ENCODE results near the gene ISLR. TPM values are rescaled to one million over a fixed set of nuclear protein-coding genes. Genes with fewer than 3 reads are reported as not detected.
A peak's percentile ranks its signal among the peaks of the same experiment; 100 is the strongest.

ISLR gene
- total RNA-seq, 2 donors from 2014 or later, result 36.5 to 70.7 TPM

- Histone ChIP-seq H3K4me3 (no peak overlapping the region), H3K36me3 (no peaks in the 10 kb centered on the region), H3K27me3 (replicated peaks; ENCODE audit: insufficient read depth) (no peaks in the 10 kb centered on the region), H3K27ac (no peak overlapping the region), H3K9me3 (no peaks in the 10 kb centered on the region), H3K4me1 (replicated peaks) (no peaks in the 10 kb centered on the region)
- intact Hi-C loops (cut with DNase I), result no loop called here
- peak; percentile 52 for DNase-seq (ENCODE audit: low spot score)
- TF ChIP-seq POLR2AphosphoS5 (IDR thresholded peaks at IDR 0.05), result peak; percentile 13
- TF ChIP-seq, protein P1, sequence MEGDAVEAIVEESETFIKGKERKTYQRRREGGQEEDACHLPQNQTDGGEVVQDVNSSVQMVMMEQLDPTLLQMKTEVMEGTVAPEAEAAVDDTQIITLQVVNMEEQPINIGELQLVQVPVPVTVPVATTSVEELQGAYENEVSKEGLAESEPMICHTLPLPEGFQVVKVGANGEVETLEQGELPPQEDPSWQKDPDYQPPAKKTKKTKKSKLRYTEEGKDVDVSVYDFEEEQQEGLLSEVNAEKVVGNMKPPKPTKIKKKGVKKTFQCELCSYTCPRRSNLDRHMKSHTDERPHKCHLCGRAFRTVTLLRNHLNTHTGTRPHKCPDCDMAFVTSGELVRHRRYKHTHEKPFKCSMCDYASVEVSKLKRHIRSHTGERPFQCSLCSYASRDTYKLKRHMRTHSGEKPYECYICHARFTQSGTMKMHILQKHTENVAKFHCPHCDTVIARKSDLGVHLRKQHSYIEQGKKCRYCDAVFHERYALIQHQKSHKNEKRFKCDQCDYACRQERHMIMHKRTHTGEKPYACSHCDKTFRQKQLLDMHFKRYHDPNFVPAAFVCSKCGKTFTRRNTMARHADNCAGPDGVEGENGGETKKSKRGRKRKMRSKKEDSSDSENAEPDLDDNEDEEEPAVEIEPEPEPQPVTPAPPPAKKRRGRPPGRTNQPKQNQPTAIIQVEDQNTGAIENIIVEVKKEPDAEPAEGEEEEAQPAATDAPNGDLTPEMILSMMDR (IDR thresholded peaks at IDR 0.05), result no peak
- no peak for TF ChIP-seq POLR2A (IDR thresholded peaks at IDR 0.05)
- 8% methylated on average over 1 of the region's 1 CpG for WGBS
These were observed 26.9 kb downstream of the ISLR start for GRCh38 chr15:74200412-74200815.

- H3K9me3 ChIP-seq, result no peaks in the 10 kb centered on the region
- H3K4me1 ChIP-seq (replicated peaks), result no peaks in the 10 kb centered on the region
- H3K27ac ChIP-seq, result no peak overlapping the region
- H3K27me3 ChIP-seq (replicated peaks; ENCODE audit: insufficient read depth), result no peaks in the 10 kb centered on the region
- H3K4me3 ChIP-seq, result no peak overlapping the region
- TF ChIP-seq POLR2A (IDR thresholded peaks at IDR 0.05) (no peak), POLR2AphosphoS5 (IDR thresholded peaks at IDR 0.05) (no peak)
- TF ChIP-seq, protein P1 (IDR thresholded peaks at IDR 0.05), result no peak
- 63% methylated on average over 8 of the region's 8 CpGs for WGBS
- DNase-seq (ENCODE audit: low spot score), result no peak
- intact Hi-C loops (cut with DNase I), result no loop called here
- H3K36me3 ChIP-seq, result no peaks in the 10 kb centered on the region
These were observed 27.4 kb downstream of the ISLR start for GRCh38 chr15:74200871-74201419.

DNA sequence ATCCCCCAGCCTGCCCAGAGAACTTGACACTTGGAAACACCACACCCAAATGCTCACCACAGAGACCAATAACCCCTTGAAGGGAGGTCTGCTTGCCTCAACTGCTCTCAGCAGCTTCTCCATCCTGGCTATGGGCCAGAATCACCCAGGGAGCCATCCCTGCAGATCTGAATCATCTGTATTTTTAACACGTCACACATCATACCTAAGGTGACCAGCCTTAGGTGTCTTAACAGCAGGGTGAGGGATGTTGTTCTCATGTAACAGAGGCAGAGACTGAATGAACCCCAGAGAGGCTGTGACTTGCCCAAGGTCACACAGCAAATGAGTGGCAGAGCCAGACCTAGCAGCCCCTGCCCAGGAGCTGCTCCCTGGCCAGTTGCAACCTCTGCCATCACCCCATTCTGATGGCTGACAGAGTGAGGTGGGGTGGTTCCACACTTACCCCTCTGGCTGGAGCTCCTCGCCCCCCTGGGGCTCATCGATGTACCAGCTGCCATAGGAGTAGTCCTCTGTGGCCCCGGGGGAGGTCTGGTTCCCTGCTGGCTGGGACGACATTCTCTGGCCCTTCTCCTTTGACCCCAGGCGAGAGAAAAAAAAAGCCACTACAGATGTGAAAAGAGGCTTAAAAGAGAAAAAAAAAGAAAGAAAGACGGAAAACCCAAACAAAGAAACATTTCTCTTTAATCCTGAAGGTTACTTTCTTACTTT lies 28.4 kb downstream of the ISLR start:
- DNase-seq (ENCODE audit: low spot score), result no peak
- Histone ChIP-seq H3K36me3 (no peaks in the 10 kb centered on the region), H3K27ac (peak overlapping the region in 1 of 2 donors; percentile 15), H3K9me3 (no peaks in the 10 kb centered on the region), H3K4me3 (no peak overlapping the region), H3K27me3 (replicated peaks; ENCODE audit: insufficient read depth) (peaks cover 2% of the 10 kb centered on the region), H3K4me1 (replicated peaks) (no peaks in the 10 kb centered on the region)
- TF ChIP-seq POLR2AphosphoS5 (IDR thresholded peaks at IDR 0.05) (no peak), POLR2A (IDR thresholded peaks at IDR 0.05) (no peak)
- TF ChIP-seq, protein P1 (IDR thresholded peaks at IDR 0.05), result no peak
- WGBS, result 45% methylated on average over 7 of the region's 7 CpGs
- intact Hi-C loops (cut with DNase I), result no loop called here

- Histone ChIP-seq H3K27ac (peak within 1 kb of the TSS in 1 of 2 donors; percentile 15), H3K4me3 (no peak within 1 kb of the TSS), H3K9me3 (no peaks in the 10 kb centered on the region), H3K4me1 (replicated peaks) (no peaks in the 10 kb centered on the region), H3K36me3 (no peaks in the 10 kb centered on the region), H3K27me3 (replicated peaks; ENCODE audit: insufficient read depth) (peaks cover 2% of the 10 kb centered on the region)
- intact Hi-C loops (cut with DNase I), result no loop called here
- WGBS, result 40% methylated on average over 26 of the region's 26 CpGs
- DNase-seq (ENCODE audit: low spot score), result no peak
- TF ChIP-seq POLR2AphosphoS5 (IDR thresholded peaks at IDR 0.05) (no peak), POLR2A (IDR thresholded peaks at IDR 0.05) (no peak)
- TF ChIP-seq, protein P1 (IDR thresholded peaks at IDR 0.05), result no peak
These were observed 29.2 kb downstream of the ISLR start, which contains the start of gene STRA6 for GRCh38 chr15:74202452-74203401. STRA6 (minus strand) TSS chr15:74202787; CDS start chr15:74202267, 520 bp downstream.
